CD14-positive monocyte (primary cell): ENCODE measurements around the gene UQCC5. TPM values are rescaled to one million over a fixed set of nuclear protein-coding genes. Genes with fewer than 3 reads are reported as not detected.

Experiments
- DNase-seq, 3 donors: peaks; one replicate each; pipeline ENCODE4 v3.0.0-alpha.2; 2011 to 2022
- H2AFZ ChIP-seq: 2 replicates; pipeline ENCODE4 v1.6.0; 2012; ENCODE audit warnings: mild to moderate bottlenecking, low read depth, low read length, inconsistent platforms; ENCODE audit not compliant: insufficient read depth, poor library complexity, severe bottlenecking
- H3K27ac ChIP-seq, 2 donors: 1 replicate in 1 of 2; 2 replicates in 1 of 2; pipeline ENCODE4 v1.5.1; 2012 to 2013; ENCODE audit warnings: low read length in 2 of 2, control low read depth in 1 of 2, inconsistent platforms in 1 of 2, low read depth in 1 of 2, mild to moderate bottlenecking in 1 of 2
- H3K27me3 ChIP-seq, 2 donors: one replicate each; pipeline versions ENCODE4 v1.6.0 to v1.6.1; 2011 to 2013; ENCODE audit warnings: low read length in 2 of 2; ENCODE audit not compliant: control insufficient read depth in 2 of 2, insufficient read depth in 2 of 2
- H3K36me3 ChIP-seq, 2 donors: replicated peaks in 1 of 2; 1 replicate in 1 of 2; 2 replicates in 1 of 2; pipeline versions ENCODE4 v1.5.1 to v1.6.1; 2012 to 2013; ENCODE audit warnings: low read length in 2 of 2, control low read depth in 1 of 2, inconsistent platforms in 1 of 2, mild to moderate bottlenecking in 1 of 2; ENCODE audit not compliant: insufficient read depth in 2 of 2, control insufficient read depth in 1 of 2
- H3K4me1 ChIP-seq, 2 donors: 1 replicate in 1 of 2; 2 replicates in 1 of 2; pipeline versions ENCODE4 v1.5.1 to v1.6.1; 2012 to 2013; ENCODE audit warnings: low read length in 2 of 2, control low read depth in 1 of 2, inconsistent platforms in 1 of 2, mild to moderate bottlenecking in 1 of 2, moderate library complexity in 1 of 2; ENCODE audit not compliant: insufficient read depth in 2 of 2, control insufficient read depth in 1 of 2
- H3K4me2 ChIP-seq: replicated peaks from 2 replicates; pipeline ENCODE3; 2012; ENCODE audit warnings: low read length, moderate library complexity, mild to moderate bottlenecking; ENCODE audit not compliant: poor library complexity, severe bottlenecking; ENCODE audit errors: extremely low read depth
- H3K4me3 ChIP-seq, 3 experiments: fragments of 200-600 bp in 1 of 3; sonication (generic) in 1 of 3; replicated peaks in 1 of 3; 1 replicate in 2 of 3; 2 replicates in 1 of 3; pipeline ENCODE4 v1.5.1; 2011 to 2013; ENCODE audit warnings: low read length in 3 of 3, mild to moderate bottlenecking in 3 of 3, control low read depth in 2 of 3, low read depth in 2 of 3, inconsistent platforms in 1 of 3, moderate library complexity in 1 of 3
- H3K79me2 ChIP-seq: 2 replicates; pipeline ENCODE4 v1.6.0; 2012; ENCODE audit warnings: mild to moderate bottlenecking, control low read depth, inconsistent platforms, low read length, moderate library complexity; ENCODE audit not compliant: insufficient read depth
- H3K9ac ChIP-seq: 2 replicates; pipeline ENCODE4 v1.6.0; 2017; ENCODE audit warnings: low read length, mild to moderate bottlenecking; ENCODE audit not compliant: insufficient read depth, poor library complexity, severe bottlenecking
- H3K9me3 ChIP-seq, 2 donors: replicated peaks in 1 of 2; 1 replicate in 1 of 2; 2 replicates in 1 of 2; pipeline versions ENCODE4 v1.5.1 to v1.6.1; 2012 to 2013; ENCODE audit warnings: low read length in 2 of 2, control low read depth in 1 of 2; ENCODE audit not compliant: control insufficient read depth in 1 of 2, insufficient read depth in 1 of 2
- H4K20me1 ChIP-seq: 2 replicates; pipeline ENCODE4 v1.6.0; 2012; ENCODE audit warnings: mild to moderate bottlenecking, low read length, control low read depth, moderate library complexity; ENCODE audit not compliant: insufficient read depth
- H3K27ac Mint-ChIP-seq, 7 donors: one replicate each; pipeline ENCODE4 v1.8.0; 2020; ENCODE audit warnings: mild to moderate bottlenecking in 7 of 7, mixed read lengths in 7 of 7, moderate library complexity in 6 of 7, inconsistent platforms in 2 of 7
- H3K27me3 Mint-ChIP-seq, 3 donors: one replicate each; pipeline ENCODE4 v1.8.0; 2021 to 2022; ENCODE audit warnings: low read depth in 3 of 3, mild to moderate bottlenecking in 3 of 3, mixed read lengths in 3 of 3, moderate library complexity in 3 of 3, inconsistent platforms in 1 of 3
- H3K36me3 Mint-ChIP-seq, 2 donors: one replicate each; pipeline ENCODE4 v1.8.0; 2020; ENCODE audit warnings: mixed read lengths in 2 of 2, inconsistent platforms in 1 of 2, mild to moderate bottlenecking in 1 of 2
- H3K4me1 Mint-ChIP-seq: one replicate; pipeline ENCODE4 v1.8.0; 2020; ENCODE audit warnings: mild to moderate bottlenecking, mixed read lengths
- H3K4me3 Mint-ChIP-seq, 2 donors: one replicate each; pipeline ENCODE4 v1.8.0; 2020; ENCODE audit warnings: mild to moderate bottlenecking in 2 of 2, mixed read lengths in 2 of 2, moderate library complexity in 1 of 2
- H3K9me3 Mint-ChIP-seq, 7 donors: one replicate each; pipeline ENCODE4 v1.8.0; 2020 to 2022; ENCODE audit warnings: mixed read lengths in 7 of 7, mild to moderate bottlenecking in 6 of 7, moderate library complexity in 6 of 7, inconsistent platforms in 2 of 7
- CTCF ChIP-seq: fragments of 200-600 bp; IDR thresholded peaks from one replicate; pipeline ENCODE4 v1.8.0; 2022; ENCODE audit warnings: antibody characterized with exemption, mild to moderate bottlenecking
- WGBS: methylation state at CpG from one replicate; pipeline ENCODE4 v1.1.5; 2013; ENCODE audit warnings: missing lambda C conversion rate; ENCODE audit not compliant: insufficient coverage; 5-methylcytosine and 5-hydroxymethylcytosine counted together
- intact Hi-C, 2 donors: fragments of 100-400 bp; cut with micrococcal nuclease; formaldehyde crosslinking; loops; one replicate each; pipeline versions ENCODE4 v1.15.0 to v1.15.1; 2023
- polyA plus RNA-seq, 3 donors: library from polyadenylated mRNA; depleted of rRNA in 1 of 3; unstranded in 2 of 3; stranded (reverse) in 1 of 3; fragments of 300-500 nt in 2 of 3; fragments of >200 nt in 1 of 3; fragmentation: Illumina TruSeq in 2 of 3; gene quantifications; 1 replicate in 2 of 3; 2 replicates in 1 of 3; pipeline ENCODE4 v1.2.3, GENCODE V29; 2012 to 2021

The UQCC5 gene
- polyA plus RNA-seq, 3 donors, result 1.4 to 52.1 (median 43.3) TPM

GRCh38 chr3:52537165-52537620 lies 788 bp downstream of the UQCC5 start:
- Mint-ChIP-seq H3K36me3 (peaks cover 20 to 21% of the 10 kb centered on the region in 2 donors), H3K9me3 (no peaks in the 10 kb centered on the region), H3K4me3 (peak overlapping the region; percentile 98), H3K27me3 (peaks cover 4 to 15% (median 13%) of the 10 kb centered on the region in 3 donors), H3K27ac (peak overlapping the region; percentile 93 to 99 (median 98)), H3K4me1 (peaks cover 52% of the 10 kb centered on the region)
- Histone ChIP-seq H3K79me2 (peaks cover 68% of the 10 kb centered on the region), H3K4me2 (peak overlapping the region; percentile 85), H3K27me3 (peaks cover 0 to 4% of the 10 kb centered on the region in 2 donors), H3K27ac (peak overlapping the region; percentile 79 to 86), H2AFZ (peak overlapping the region; percentile 73), H3K4me3 (peak overlapping the region; percentile 60 to 85 (median 61)), H3K9me3 (no peaks in the 10 kb centered on the region), H4K20me1 (peaks cover 51% of the 10 kb centered on the region), H3K4me1 (peaks cover 57 to 70% of the 10 kb centered on the region in 2 donors), H3K9ac (peak overlapping the region; percentile 71), H3K36me3 (peaks cover 21 to 24% of the 10 kb centered on the region in 2 donors)
- TF ChIP-seq CTCF, result no peak
- 8% methylated on average over 2 of the region's 6 CpGs for WGBS
- DNase-seq, result peak in 1 of 3 donors; percentile 13
- intact Hi-C loops, result loop anchor here in 1 of 2 donors (1.0 to 10.0 kb wide), 4 partner anchors 65 to 1152 kb away; partner anchors contain the start of genes GNL3, MANF, NISCH and PBRM1

DNA sequence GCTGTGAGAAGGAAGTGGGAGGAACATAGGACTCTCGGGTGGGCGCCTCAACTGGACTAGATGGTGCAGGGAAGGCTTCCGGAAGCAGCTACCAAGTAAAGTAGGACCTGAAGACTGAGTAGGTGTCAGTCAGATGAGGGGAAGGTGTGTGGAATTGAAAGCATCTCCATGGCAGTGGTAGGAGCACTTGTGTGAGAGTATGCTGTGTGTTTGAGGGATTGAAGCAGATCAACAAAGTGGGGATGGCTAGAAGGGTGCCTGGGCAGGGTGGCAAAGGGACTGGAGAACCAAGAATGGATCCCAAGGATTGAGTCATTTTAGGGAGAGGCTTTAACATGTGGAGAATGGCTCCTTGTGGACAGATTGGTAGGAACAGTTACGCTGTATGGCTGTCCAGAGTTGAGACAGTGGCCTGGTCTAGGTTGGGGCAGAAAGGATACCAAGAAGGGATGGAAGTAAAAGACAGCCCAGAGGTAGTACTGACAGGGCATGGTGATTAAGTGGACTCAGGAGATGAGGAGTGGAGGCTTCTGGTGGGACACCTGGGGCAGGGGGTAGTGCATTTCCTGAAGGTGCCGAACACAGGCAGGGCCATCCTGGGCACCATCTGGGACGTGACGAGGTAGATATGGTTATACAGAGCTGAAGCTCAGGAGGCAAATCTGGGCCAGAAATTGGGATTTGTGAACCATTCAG lies 1.5 kb downstream of the UQCC5 start:
- peaks cover 21 to 26% of the 10 kb centered on the region in 2 donors for H3K36me3 ChIP-seq
- intact Hi-C loops, result loop anchor here in 1 of 2 donors (1.0 to 10.0 kb wide), 4 partner anchors 66 to 1153 kb away; partner anchors contain the start of genes GNL3, MANF, NISCH and PBRM1
- peak overlapping the region in 1 of 2 donors; percentile 86 for H3K27ac ChIP-seq
- peaks cover 0 to under 1% of the 10 kb centered on the region in 2 donors for H3K27me3 ChIP-seq
- H3K4me1 Mint-ChIP-seq, result peaks cover 45% of the 10 kb centered on the region
- H4K20me1 ChIP-seq, result peaks cover 55% of the 10 kb centered on the region
- H3K9me3 Mint-ChIP-seq, result no peaks in the 10 kb centered on the region
- H3K4me3 ChIP-seq, result peak overlapping the region; percentile 60 to 85 (median 61)
- peak overlapping the region; percentile 71 for H3K9ac ChIP-seq
- peak overlapping the region; percentile 85 for H3K4me2 ChIP-seq
- H3K36me3 Mint-ChIP-seq, result peaks cover 20 to 24% of the 10 kb centered on the region in 2 donors
- peak in 1 of 3 donors; percentile 3 for DNase-seq
- no peaks in the 10 kb centered on the region for H3K9me3 ChIP-seq
- H3K27ac Mint-ChIP-seq, result peak overlapping the region; percentile 72 to 99 (median 97)
- H3K79me2 ChIP-seq, result peaks cover 65% of the 10 kb centered on the region
- no peak overlapping the region for H2AFZ ChIP-seq
- peaks cover 50 to 63% of the 10 kb centered on the region in 2 donors for H3K4me1 ChIP-seq
- H3K4me3 Mint-ChIP-seq, result peak overlapping the region; percentile 98
- TF ChIP-seq CTCF, result no peak
- 82% methylated on average over 7 of the region's 7 CpGs for WGBS
- H3K27me3 Mint-ChIP-seq, result peaks cover 0 to 8% (median 6%) of the 10 kb centered on the region in 3 donors
